Coronary artery (tissue), 2 donors: ENCODE data around the gene VAT1L.

Experiments used
- DNase-seq: peaks from one replicate; pipeline ENCODE4 v3.0.0-alpha.2; 2017; ENCODE audit warnings: low spot score
- H3K27ac ChIP-seq, 2 donors: fragments of 200-600 bp; sonication (generic); one replicate each; pipeline ENCODE4 v1.5.1; 2016 to 2019
- H3K4me3 ChIP-seq: fragments of 200-600 bp; sonication (generic); 2 replicates; pipeline ENCODE4 v1.5.1; 2016; ENCODE audit warnings: mild to moderate bottlenecking, moderate library complexity
- TF ChIP-seq, protein P1 (sequence below): fragments of 200-600 bp; sonication (generic); IDR thresholded peaks from one replicate; pipeline ENCODE4 v1.5.1; 2019; ENCODE audit warnings: antibody characterized with exemption

Gene VAT1L

DNA sequence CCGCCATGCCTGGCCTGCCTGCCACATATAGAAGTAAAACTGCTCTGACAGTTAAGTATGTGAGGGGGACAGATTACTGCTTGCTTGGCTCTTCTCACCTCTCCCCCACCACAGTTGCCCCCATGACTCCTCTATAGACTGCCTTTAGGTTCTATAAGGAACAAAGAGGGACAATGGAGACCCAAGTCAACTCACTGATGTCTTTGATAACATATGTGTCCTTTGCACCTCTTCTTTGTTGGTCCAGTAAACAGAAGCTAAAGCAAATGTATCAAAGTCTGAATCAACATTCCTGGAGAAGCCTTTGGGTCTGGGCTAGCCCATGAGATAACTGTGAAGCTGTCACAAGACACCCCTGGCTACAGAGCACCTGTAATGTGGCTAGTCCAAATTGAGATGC lies 38.9 kb upstream of the VAT1L start:
- no peak for DNase-seq
- H3K4me3 ChIP-seq = no peak overlapping the region
- H3K27ac ChIP-seq = no peak overlapping the region
- TF ChIP-seq, protein P1, sequence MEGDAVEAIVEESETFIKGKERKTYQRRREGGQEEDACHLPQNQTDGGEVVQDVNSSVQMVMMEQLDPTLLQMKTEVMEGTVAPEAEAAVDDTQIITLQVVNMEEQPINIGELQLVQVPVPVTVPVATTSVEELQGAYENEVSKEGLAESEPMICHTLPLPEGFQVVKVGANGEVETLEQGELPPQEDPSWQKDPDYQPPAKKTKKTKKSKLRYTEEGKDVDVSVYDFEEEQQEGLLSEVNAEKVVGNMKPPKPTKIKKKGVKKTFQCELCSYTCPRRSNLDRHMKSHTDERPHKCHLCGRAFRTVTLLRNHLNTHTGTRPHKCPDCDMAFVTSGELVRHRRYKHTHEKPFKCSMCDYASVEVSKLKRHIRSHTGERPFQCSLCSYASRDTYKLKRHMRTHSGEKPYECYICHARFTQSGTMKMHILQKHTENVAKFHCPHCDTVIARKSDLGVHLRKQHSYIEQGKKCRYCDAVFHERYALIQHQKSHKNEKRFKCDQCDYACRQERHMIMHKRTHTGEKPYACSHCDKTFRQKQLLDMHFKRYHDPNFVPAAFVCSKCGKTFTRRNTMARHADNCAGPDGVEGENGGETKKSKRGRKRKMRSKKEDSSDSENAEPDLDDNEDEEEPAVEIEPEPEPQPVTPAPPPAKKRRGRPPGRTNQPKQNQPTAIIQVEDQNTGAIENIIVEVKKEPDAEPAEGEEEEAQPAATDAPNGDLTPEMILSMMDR = no peak

DNA sequence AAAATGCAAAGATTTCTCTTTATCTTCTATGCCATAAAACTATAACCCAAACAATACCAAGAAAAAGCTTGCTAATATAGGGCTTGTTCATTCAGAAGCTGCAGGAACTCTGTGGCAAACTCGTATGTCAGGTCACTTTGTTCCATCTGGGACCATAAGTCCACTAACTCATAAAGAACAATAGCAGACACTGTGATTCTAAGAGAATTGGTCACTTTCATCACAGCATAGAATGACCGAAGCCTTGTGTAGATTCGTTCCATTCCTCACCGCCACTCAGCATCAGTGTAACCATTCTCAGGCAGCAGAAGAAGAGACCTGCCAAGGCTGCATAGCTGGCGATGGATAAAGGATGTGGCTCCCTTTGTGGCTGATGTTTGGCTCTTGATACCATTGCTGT lies 30.3 kb upstream of the VAT1L start:
- Histone ChIP-seq H3K4me3 (no peak overlapping the region), H3K27ac (no peak overlapping the region)
- no peak for DNase-seq
- TF ChIP-seq, protein P1 = no peak

DNA sequence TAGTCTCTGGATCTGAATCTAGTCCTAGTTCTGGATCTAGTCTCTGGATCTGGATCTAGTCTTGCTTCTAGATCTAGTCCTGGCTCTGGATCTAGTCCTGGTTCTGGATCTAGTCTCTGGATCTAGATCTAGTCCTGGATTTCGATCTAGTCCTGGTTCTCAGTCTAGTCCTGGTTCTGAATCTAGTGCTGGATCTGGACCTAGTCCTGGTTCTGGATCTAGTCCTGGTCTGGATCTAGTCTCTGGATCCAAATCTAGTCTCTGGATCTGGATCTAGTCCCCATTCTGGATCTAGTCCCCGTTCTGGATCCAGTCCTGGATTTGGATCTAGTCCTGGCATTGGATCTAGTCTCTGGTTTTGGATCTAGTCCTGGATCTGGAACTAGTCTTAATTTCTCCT lies 29.9 kb upstream of the VAT1L start:
- TF ChIP-seq, protein P1 = no peak
- DNase-seq = no peak
- Histone ChIP-seq H3K4me3 (no peak overlapping the region), H3K27ac (no peak overlapping the region)

DNA sequence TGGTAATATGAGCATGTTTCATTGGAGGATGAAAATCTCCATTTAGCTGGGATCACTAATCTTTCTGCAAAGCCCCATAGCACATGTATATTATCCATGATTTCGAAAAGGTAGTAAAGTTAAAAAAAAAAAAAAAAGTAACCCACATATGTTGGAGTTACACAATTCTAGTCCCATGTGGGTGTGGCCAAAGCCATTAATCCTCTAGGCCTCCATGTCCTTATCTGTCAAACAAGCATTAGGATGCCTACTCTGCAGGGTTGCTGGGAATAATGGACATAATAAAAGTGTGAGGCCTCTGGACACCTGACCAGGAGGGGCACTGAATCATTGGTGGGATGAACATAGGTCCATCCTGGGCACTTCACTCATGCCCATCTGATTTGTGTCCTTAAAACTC lies 29.2 kb upstream of the VAT1L start:
- DNase-seq = no peak
- no peak overlapping the region for H3K27ac ChIP-seq
- H3K4me3 ChIP-seq = no peak overlapping the region
- TF ChIP-seq, protein P1 = no peak

DNA sequence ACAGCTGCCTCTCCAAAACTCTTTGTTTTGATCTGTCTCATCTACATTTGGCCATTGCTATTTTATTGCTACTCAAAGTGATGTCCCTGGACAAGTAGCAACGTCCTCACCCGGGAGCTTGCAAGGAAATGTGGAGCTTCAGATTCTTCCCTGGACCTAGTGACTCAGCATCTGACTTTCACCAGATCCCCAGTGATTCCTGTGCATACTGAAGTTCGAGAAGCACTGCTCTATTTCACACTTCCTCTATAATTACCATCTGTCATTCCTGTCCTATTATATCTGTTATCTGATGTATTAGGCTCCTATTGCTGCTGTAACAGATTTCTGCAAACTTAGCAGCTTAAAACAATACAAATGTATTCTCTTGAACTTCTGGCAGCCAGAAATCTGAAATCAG lies 28.5 kb upstream of the VAT1L start:
- no peak for DNase-seq
- Histone ChIP-seq H3K27ac (no peak overlapping the region), H3K4me3 (no peak overlapping the region)
- TF ChIP-seq, protein P1 = no peak

DNA sequence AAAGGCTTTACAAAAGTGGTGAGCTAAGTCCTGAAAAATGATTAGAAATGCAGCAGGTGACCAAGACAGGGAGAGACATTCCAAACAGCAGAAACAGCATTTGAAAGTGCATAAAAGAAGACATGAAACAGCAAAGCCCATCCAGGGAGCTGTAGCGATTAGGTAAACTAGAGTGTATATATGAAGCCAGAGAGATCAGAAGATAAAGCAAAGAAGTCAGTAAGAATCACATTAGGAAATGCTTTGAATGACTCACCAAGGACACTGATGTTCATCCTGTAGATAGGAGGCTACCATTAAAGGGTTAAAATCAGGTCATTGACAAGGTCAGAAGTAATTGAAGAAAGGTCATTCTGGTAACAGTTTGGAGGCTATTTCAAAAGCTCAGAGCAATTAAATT lies 27.6 kb upstream of the VAT1L start:
- H3K27ac ChIP-seq = no peak overlapping the region
- TF ChIP-seq, protein P1 = no peak
- no peak overlapping the region for H3K4me3 ChIP-seq
- no peak for DNase-seq

DNA sequence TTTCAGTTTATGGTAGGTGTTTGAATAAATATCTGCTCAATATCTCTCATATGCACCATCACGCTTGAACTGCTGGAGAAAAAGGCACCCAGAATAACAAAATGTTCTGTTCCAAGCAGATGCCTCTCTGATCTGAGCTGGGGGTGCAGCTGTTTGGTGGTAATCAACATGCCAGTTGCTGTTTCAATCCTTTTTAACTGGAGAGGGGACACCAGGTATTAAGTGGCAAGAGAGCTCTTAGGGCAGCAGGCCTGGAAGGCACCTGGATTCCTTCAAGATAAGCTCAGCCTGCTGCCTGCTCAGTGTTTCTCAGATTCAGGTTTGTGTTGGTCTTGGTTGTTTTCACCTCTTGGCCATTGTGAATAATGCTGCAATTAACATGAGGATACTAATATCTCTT lies 27.2 kb upstream of the VAT1L start:
- no peak for DNase-seq
- Histone ChIP-seq H3K4me3 (no peak overlapping the region), H3K27ac (no peak overlapping the region)
- TF ChIP-seq, protein P1 = no peak
